ENCODE measurements around the gene CCDC138.

CCDC138 gene

GRCh38 chr2:108898315-108899082 lies 111.9 kb downstream of the CCDC138 start:
- no peak for DNase-seq

- DNase-seq, result no peak
These were observed 118.1 kb downstream of the CCDC138 start for GRCh38 chr2:108904680-108905079.

- DNase-seq, result no peak
These were observed 118.6 kb downstream of the CCDC138 start for GRCh38 chr2:108905176-108905575.

- DNase-seq, result no peak
These were observed 119.3 kb downstream of the CCDC138 start for GRCh38 chr2:108905906-108906305.

- no peak for DNase-seq
These were observed 120.0 kb downstream of the CCDC138 start for GRCh38 chr2:108906403-108907077.

- DNase-seq, result no peak
These were observed 121.5 kb downstream of the CCDC138 start for GRCh38 chr2:108907822-108908712.

GRCh38 chr2:108908713-108909070 lies 122.1 kb downstream of the CCDC138 start:
- DNase-seq, result no peak

- no peak for DNase-seq
These were observed 122.8 kb downstream of the CCDC138 start for GRCh38 chr2:108909275-108909823.

- no peak for DNase-seq
These were observed 123.5 kb downstream of the CCDC138 start for GRCh38 chr2:108910011-108910431.

GRCh38 chr2:108910541-108911396 lies 124.2 kb downstream of the CCDC138 start:
- DNase-seq, result no peak

GRCh38 chr2:108911401-108911800 lies 124.8 kb downstream of the CCDC138 start:
- no peak for DNase-seq

GRCh38 chr2:108911807-108912628 lies 125.4 kb downstream of the CCDC138 start:
- no peak for DNase-seq

GRCh38 chr2:108912629-108912902 lies 126.0 kb downstream of the CCDC138 start:
- no peak for DNase-seq

GRCh38 chr2:108916122-108916795 lies 129.7 kb downstream of the CCDC138 start:
- DNase-seq, result no peak

GRCh38 chr2:108916796-108917421 lies 130.3 kb downstream of the CCDC138 start:
- no peak for DNase-seq

GRCh38 chr2:108917526-108917925 lies 131.0 kb downstream of the CCDC138 start:
- no peak for DNase-seq

GRCh38 chr2:108918156-108918874 lies 131.7 kb downstream of the CCDC138 start:
- no peak for DNase-seq

GRCh38 chr2:108918941-108919341 lies 132.4 kb downstream of the CCDC138 start:
- no peak for DNase-seq

- no peak for DNase-seq
These were observed 133.2 kb downstream of the CCDC138 start for GRCh38 chr2:108919571-108920373.
